Bronchial epithelial cell (primary cell): ENCODE data around the gene SLFN12L. TPM values are rescaled to one million over a fixed set of nuclear protein-coding genes. Genes with fewer than 3 reads are reported as not detected.
"Not testable (repeated sequence)": the region's sequence is repeated elsewhere in the genome, so short reads cannot be mapped to it uniquely, and the experiment has no call there.

Experiments used
- DNase-seq: peaks from one replicate; pipeline ENCODE4 v3.0.0-alpha.2; 2010; ENCODE audit warnings: low read depth
- FAIRE-seq: peaks from 2 replicates; lab custom pipeline; 2011; peaks lifted over from hg19 to GRCh38; lab: Jason Lieb, UNC
- H3K27me3 ChIP-seq: 2 replicates; pipeline ENCODE4 v1.5.1; 2011; ENCODE audit warnings: low read length; ENCODE audit not compliant: control insufficient read depth, insufficient read depth
- H3K36me3 ChIP-seq: 2 replicates; pipeline ENCODE4 v1.5.1; 2011; ENCODE audit warnings: low read length; ENCODE audit not compliant: control insufficient read depth, insufficient read depth
- H3K4me3 ChIP-seq: 2 replicates; pipeline ENCODE4 v1.5.1; 2011; ENCODE audit warnings: mild to moderate bottlenecking, low read depth, low read length, control low read depth
- total RNA-seq: library from RNA; depleted of rRNA; stranded (reverse); fragments of >200 nt; gene quantifications from 2 replicates; pipeline ENCODE4 v1.2.1, GENCODE V29; 2014
- TF ChIP-seq, protein P1 (sequence below): IDR thresholded peaks from 2 replicates; pipeline ENCODE4 v1.5.1; 2011; ENCODE audit warnings: mild to moderate bottlenecking, moderate library complexity, low read length, control low read depth, inconsistent platforms; ENCODE audit not compliant: insufficient read depth, severe bottlenecking

The SLFN12L gene
- total RNA-seq, 1 donor from 2014 or later = under 0.01 TPM

DNA sequence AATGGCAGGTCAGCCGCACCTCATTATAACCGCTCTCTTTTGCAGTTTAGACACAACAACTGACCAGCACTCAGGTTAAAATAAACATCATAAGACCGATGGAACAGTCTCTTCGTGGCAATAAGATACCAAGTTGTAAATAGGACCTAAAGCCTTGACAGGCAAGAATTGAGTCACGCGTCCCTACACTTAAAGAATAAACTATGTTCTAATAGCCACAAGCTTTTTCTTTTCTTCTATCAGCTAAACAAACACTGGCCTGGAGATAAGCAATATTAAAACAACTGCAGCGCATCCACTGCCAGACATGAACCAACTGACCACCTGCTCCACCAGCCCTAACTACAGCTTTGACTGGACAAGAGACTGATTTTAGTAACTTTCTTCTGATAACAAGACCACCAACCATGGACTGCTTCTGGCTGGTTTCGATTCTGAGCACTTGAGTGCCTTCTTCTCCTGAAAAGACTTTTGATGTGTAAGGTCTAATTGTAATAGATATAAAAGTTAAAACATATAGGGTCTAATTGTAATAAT, 17.5 kb downstream of the SLFN12L start:
- H3K36me3 ChIP-seq = no peaks in the 10 kb centered on the region
- H3K4me3 ChIP-seq = no peak overlapping the region
- no peak for FAIRE-seq
- TF ChIP-seq, protein P1, sequence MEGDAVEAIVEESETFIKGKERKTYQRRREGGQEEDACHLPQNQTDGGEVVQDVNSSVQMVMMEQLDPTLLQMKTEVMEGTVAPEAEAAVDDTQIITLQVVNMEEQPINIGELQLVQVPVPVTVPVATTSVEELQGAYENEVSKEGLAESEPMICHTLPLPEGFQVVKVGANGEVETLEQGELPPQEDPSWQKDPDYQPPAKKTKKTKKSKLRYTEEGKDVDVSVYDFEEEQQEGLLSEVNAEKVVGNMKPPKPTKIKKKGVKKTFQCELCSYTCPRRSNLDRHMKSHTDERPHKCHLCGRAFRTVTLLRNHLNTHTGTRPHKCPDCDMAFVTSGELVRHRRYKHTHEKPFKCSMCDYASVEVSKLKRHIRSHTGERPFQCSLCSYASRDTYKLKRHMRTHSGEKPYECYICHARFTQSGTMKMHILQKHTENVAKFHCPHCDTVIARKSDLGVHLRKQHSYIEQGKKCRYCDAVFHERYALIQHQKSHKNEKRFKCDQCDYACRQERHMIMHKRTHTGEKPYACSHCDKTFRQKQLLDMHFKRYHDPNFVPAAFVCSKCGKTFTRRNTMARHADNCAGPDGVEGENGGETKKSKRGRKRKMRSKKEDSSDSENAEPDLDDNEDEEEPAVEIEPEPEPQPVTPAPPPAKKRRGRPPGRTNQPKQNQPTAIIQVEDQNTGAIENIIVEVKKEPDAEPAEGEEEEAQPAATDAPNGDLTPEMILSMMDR = no peak
- peak; percentile 27 for DNase-seq
- peaks cover 9% of the 10 kb centered on the region for H3K27me3 ChIP-seq

DNA sequence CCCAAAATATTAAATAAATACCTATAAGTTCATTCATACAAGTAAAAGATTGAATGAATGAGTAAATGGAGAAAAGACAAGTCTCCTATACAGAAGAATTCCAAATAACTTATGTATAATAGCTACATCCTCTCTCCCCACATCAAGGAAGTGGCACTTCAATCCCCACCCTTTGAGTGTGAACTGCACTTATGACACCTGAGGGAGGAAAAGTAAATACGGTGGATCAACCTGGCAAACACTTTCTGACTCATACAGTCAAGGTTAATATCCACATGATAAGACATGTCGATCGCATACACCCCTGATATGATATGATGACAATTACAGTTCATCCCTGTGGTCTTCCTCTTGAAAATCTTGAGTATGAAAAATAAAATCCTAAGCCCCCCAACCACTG, 18.0 kb downstream of the SLFN12L start:
- H3K4me3 ChIP-seq = no peak overlapping the region
- FAIRE-seq (no peak), DNase-seq (peak; percentile 92)
- H3K36me3 ChIP-seq = no peaks in the 10 kb centered on the region
- peaks cover 14% of the 10 kb centered on the region for H3K27me3 ChIP-seq
- TF ChIP-seq, protein P1 = no peak

DNA sequence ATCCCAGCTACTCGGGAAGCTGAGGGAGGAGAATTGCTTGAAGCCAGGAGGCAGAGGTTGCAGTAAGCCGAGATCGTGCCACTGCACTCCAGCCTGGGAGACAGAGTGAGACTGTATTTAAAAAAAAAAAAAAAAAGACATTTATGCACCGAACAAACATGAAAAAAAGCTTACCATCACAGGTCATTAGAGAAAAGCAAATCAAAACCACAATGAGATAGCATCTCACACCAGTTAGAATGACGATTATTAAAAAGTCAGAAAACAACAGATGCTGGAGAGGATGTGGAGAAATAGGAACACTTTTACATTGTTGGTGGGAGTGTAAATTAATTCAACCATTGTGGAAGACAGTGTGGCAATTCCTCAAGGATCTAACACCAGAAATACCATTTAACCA, 19.0 kb downstream of the SLFN12L start:
- not testable (repeated sequence) for H3K4me3 ChIP-seq, FAIRE-seq, DNase-seq, H3K36me3 ChIP-seq
- peaks cover 13% of the 10 kb centered on the region for H3K27me3 ChIP-seq

DNA sequence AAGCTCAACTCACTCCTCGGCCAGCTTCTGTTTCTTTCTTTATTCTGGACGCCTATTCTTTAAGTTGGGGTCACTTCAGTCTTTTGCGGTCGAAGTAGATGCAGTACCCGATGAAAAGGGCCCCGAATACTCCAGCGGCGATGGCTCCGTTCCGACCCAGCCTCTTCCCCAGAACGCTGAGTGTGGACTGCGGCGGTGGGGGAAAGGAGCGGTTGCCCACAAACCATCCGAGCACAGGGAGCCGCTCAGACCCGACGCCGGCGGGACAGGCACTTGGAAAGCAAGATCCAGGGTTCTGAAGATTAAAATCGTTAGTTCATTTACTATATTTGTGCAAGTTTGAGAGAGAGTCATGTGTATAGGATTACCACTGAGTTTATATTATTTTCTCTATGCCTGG, 22.5 kb downstream of the SLFN12L start:
- TF ChIP-seq, protein P1 = no peak
- DNase-seq (no peak), FAIRE-seq (no peak)
- H3K27me3 ChIP-seq = peaks cover 20% of the 10 kb centered on the region
- H3K4me3 ChIP-seq = no peak overlapping the region
- H3K36me3 ChIP-seq = no peaks in the 10 kb centered on the region

DNA sequence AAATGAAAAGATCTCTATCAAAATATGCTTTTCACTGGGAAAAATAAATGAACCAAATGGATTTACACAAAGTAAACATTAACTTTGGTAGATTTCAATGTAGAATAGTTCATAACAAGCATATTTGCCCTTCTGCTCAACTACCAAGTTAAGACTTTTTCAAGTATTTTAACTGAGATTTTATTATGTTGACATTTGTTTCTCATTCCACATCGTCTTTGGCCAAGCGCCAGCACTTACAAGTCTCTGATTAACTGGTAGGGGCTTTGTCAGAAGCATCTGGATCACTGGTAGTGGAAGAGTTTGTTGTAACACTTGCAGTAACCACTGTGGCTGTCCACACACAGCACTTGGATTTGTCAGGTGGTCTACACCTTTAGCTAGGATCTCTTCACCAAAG, 22.9 kb downstream of the SLFN12L start:
- TF ChIP-seq, protein P1 = no peak
- Histone ChIP-seq H3K36me3 (no peaks in the 10 kb centered on the region), H3K4me3 (no peak overlapping the region), H3K27me3 (peaks cover 20% of the 10 kb centered on the region)
- FAIRE-seq = no peak
- DNase-seq = no peak

DNA sequence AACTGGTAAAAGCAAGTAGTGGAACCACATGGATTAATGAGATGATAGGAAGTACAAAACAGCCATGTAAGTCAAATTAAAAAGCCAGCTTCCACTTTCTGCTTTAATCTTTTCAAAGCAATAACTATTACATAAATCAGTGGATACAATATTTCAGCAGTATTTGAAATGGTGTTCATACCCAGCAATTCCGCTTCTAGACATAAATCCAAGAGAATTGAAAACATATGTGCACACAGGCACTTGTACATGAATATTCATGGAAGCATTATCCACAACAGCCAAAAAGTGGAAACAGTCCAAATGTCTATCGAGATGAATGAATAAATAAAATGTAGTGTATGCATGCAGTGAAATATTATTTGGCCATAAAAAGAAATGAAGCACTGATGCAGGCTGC, 27.4 kb downstream of the SLFN12L start:
- no peak for FAIRE-seq
- peaks cover 17% of the 10 kb centered on the region for H3K27me3 ChIP-seq
- no peak overlapping the region for H3K4me3 ChIP-seq
- H3K36me3 ChIP-seq = no peaks in the 10 kb centered on the region
- TF ChIP-seq, protein P1 = no peak
- DNase-seq = no peak

DNA sequence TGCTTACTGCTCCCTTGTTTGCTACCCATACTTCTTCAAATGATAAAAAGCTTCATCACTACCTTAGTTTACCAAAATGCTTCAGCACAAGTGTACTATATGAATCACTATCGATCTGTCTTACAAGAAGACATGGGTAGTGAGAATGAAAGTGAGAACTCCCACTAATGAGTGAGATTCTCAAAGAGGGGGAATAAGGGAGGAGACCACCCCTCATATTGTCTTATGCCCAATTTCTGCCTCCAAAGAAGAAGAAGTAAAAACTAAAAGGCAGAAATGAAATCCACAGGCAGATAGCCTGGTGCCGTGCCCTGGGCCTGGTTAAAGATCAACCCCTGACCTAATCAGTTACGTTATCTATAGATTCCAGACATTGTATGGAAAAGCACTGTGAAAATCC, 29.8 kb downstream of the SLFN12L start:
- not testable (repeated sequence) for H3K27me3 ChIP-seq, H3K4me3 ChIP-seq, FAIRE-seq, DNase-seq, H3K36me3 ChIP-seq
